ENCODE measurements around the gene STK32C.

GRCh38 chr10:132350391-132350790 lies 42.6 kb upstream of the STK32C start:
- TF ChIP-seq ZFP30 (CRISPR knock-in tag; IDR thresholded peaks at IDR 0.05) (no peak), ISL1 (CRISPR knock-in tag; IDR thresholded peaks at IDR 0.05) (no peak), PATZ1 (CRISPR knock-in tag; IDR thresholded peaks at IDR 0.05; ENCODE audit: borderline replicate concordance) (no peak), ZFP3 (CRISPR knock-in tag; IDR thresholded peaks at IDR 0.05) (no peak), POU6F1 (CRISPR knock-in tag; IDR thresholded peaks at IDR 0.05; ENCODE audit: borderline replicate concordance, low read depth) (no peak), ARNTL (CRISPR knock-in tag; IDR thresholded peaks at IDR 0.05; ENCODE audit: borderline replicate concordance, low read depth) (no peak), ZNF565 (CRISPR knock-in tag; conservative IDR thresholded peaks at IDR 0.05; ENCODE audit: low read depth) (no peak), ZNF8 (CRISPR knock-in tag; IDR thresholded peaks at IDR 0.05) (no peak), GLIS3 (CRISPR knock-in tag; IDR thresholded peaks at IDR 0.05) (no peak), TSHZ2 (CRISPR knock-in tag; IDR thresholded peaks at IDR 0.05) (no peak)

Measured in SK-N-SH treated with all-trans-retinoic acid at 6 μM for 48 hours (cell line).